Measurements from ENCODE around the gene LCORL. TPM values are rescaled to one million over a fixed set of nuclear protein-coding genes. Genes with fewer than 3 reads are reported as not detected.
"Not testable (repeated sequence)": the region's sequence is repeated elsewhere in the genome, so short reads cannot be mapped to it uniquely, and the experiment has no call there.

LCORL gene
- total RNA-seq, 1 donor from 2014 or later: 29.7 TPM

DNA sequence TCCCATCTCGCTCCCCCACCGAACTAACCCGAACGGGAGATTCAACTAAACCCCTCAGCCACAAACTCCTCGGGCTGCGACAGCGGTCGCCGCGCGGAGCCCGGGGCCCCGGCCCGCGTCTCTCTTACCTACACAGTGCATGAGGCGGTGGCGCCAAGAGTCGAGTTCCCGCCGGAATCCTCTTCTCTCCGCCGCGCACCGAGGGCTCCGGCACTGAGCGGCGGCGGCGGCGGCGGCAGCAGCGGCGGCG is 160 bp downstream of the LCORL start:
- intact Hi-C loops (cut with DNase I): no loop called here

DNA sequence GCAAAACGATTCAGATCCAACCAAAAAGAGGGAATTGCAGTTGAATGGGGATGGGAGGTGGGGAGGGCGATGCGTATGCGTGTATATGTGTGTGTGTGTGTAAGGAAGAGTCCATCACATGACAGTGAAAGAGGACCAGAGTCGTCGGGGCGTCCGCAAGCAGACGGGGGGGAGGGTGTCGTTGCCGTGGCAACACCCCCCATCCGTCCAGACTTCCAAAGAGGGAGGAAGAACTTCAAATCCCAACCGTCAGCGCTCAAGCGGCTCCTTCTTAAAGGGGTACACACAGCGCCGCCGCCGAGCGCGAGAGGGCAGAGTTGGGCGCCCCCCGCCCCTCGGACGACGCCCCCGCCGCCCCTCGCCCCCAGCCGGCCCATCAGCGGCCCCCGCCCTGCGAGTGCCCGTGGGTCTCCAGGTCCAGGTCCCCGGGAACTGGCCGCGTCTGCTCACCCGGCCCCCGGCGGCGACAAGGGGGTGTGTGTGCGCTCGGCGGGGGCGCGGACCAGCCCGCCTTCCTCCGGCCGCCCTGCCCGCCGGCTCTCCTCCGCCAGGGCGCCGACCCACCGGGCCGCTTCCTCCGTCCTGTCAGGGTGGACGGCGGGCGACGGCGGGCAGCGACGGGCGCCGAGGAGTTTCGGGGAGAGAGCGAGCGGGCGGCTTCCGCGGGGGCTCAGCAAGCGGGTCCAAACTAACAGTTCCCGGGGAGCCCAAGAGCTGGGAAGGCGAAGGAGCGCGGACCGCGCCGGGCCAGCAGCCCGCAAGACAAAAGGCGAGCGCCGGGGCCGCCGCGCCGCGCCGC is 685 bp downstream of the LCORL start:
- intact Hi-C loops (cut with DNase I): no loop called here
- DNase-seq (ENCODE audit: low spot score): peak; percentile 84
- ATAC-seq: peak; percentile 18

More for the DNA sequence above, 160 bp downstream of the LCORL start:
- DNase-seq (ENCODE audit: low spot score) (no peak), ATAC-seq (no peak)

DNA sequence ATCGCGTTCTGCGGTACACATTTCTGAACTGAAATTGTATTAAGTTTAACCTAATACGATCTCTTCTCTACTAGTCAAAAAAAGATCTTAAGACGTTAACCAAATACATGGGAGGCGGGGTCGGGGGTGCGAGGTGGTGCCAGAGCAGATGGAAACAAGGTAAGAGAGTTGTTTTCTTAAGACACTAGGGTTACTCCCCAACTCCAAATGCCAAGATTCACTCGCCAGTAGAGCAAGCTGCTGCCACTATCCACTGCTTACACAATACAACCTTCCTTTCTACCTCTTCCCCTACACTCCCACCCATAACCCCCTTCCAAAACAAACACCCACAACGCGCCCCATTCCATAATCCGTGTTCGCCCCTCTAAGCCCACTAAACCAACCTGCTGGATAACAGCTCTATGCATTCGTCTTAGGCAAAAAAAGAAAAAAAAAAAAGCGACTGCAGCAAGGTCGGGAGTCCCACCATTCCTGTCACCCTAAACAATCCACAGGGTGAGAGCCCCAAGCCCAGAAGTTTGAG is 1.3 kb downstream of the LCORL start:
- DNase-seq (ENCODE audit: low spot score) (no peak), ATAC-seq (no peak)
- intact Hi-C loops (cut with DNase I): no loop called here

DNA sequence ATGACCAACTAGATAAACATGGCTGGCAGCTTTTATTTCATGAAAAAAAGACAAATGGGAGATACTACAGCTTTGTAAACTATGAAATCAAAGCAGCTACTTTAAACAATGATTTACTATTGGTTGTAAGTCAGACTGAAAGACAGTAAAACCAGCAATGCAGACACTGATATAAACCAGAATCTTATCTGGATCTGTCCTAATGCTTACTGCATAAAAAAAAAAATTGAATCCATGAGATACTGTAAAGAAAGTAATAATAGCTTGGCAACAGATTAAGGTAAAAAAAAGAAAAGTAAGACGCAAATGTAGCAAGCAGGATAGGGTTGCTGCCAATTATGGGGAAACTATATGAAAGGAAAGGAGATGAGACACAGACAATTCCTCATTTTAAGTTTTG is 7.3 kb downstream of the LCORL start:
- no peak for ATAC-seq
- DNase-seq (ENCODE audit: low spot score): no peak
- intact Hi-C loops (cut with DNase I): no loop called here

DNA sequence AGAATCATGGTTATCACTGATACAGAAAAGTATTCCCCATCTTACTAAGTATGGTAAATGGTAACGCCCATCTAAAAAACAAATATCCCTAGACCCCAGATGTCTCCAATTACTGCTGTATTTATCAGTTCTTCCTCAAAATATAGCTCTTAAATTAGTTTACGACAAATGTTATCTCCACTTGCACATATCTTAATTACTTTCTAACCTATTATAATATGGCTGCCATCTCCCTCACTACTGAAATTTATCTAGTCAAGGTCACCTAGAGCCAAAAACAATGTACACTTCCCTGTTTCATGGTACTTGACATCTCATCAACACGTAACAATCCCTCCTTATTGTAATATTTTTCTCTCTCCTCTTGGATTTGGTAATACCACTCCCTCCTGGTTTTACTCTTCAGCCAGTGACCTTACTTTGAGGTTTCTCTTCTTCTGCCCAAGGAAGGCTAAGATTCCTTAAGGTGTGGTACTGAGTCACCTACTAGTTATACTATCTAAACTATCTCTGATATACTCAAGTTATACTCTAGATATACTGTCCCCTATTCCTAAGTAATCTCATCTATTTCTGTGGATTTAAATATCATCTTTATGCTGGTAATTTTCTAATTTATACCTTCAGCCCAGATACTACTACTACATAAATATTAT is 8.6 kb downstream of the LCORL start:
- intact Hi-C loops (cut with DNase I): no loop called here
- ATAC-seq: no peak
- DNase-seq (ENCODE audit: low spot score): no peak

DNA sequence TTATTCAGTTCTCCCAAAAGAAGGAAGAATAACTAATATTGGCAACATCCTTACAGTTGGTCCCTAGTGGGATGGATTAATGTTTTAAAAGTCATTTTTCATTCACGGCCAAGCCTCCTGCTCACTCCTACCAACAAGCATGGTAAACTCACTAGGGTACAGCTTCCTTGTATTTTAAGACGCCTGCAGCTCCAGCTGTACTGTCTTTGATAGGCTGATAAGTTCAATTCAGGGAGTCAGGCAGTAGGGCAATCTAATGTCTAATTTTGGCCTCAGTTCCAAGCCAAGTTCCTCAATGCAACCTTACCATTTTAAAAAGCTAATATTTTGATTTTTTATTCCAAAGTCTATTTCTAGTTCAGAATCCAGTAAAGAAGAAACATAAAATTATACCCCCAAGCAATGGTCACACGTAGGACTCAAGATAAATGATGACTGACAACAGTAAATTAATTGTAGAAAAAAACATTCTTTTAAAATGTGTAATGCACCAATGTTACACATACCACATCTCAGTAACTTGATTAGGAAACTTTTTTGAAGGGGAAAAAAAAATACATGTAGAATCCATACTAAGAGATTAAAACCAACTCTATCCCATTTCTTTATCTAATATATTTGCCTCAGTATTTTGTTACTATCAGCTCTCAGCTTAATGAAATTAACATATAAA is 9.3 kb downstream of the LCORL start:
- intact Hi-C loops (cut with DNase I): no loop called here
- ATAC-seq: no peak
- DNase-seq (ENCODE audit: low spot score): no peak

DNA sequence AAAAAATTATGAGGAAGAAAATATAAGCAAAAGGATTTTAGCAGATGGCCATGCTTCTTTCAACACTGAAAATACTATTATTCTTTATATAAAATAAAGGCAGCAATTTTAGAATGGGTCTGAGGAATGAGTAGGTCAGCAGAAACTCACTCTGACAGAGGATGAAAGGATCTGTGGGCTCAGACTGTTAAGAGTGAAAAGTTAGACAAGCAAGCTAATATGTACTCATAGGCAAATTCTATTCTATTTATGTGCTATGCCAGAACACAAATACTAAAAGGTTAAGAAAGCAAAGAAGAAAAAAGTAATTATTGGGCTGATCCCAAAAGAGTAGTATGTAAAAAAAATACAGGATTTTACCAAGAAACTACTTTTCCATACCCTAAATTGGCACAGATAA is 13.9 kb downstream of the LCORL start:
- intact Hi-C loops (cut with DNase I): no loop called here
- DNase-seq (ENCODE audit: low spot score) (no peak), ATAC-seq (no peak)

DNA sequence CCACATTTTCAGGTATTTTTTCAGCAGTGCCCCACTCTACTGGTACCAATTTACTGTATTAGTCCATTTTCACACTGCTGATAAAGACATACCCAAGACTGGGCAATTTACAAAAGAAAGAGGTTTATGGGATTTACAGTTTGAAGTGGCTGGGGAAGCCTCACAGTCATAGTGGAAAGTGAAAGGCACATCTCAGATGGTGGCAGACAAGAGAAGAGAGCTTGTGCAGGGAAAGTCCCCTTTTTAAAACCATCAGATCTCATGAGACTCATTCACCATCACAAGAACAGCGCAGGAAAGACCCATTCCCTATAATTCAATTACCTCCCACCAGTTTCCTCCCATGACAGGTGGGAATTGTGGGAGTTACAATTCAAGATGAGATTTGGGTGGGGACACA is 15.1 kb downstream of the LCORL start:
- ATAC-seq; DNase-seq (ENCODE audit: low spot score); intact Hi-C loops (cut with DNase I): not testable (repeated sequence)

DNA sequence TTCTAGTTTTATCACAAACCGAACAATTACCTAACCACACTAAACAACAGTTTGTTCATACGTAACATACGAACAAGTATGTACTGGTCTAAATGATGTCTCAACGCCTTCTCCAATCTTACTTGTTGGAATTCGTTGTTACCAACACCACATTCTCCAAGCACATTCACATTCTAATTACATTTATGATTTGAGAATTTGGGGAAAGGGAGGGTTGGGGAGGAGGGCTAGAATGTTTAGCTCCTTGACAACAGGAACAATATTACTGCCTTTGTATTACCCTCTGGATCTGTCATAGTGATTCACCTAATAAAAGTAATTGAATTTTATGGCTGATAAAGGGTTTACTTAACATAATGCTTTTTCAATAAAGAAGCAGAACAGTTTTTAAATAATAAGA is 24.4 kb downstream of the LCORL start:
- intact Hi-C loops (cut with DNase I): no loop called here
- DNase-seq (ENCODE audit: low spot score) (no peak), ATAC-seq (no peak)

DNA sequence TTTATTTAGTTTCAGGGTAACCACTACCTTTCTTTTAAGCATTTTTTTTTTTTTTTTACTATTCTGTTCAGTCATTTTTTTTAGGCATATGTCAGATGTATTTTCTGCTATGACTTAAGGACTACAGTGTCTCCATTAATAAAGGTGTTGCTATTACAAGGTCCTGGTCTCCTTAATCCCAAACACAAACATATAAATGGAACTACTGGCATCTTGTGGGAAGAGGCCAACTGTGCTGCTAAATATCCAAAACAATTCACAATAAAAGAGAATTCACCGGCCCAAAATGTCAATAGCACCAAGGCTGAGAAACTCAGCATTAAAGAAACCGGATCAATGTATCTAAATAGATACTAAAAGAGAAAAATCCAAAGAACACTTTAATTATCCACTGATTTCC is 26.4 kb downstream of the LCORL start:
- intact Hi-C loops (cut with DNase I): no loop called here
- ATAC-seq: no peak
- DNase-seq (ENCODE audit: low spot score): no peak

DNA sequence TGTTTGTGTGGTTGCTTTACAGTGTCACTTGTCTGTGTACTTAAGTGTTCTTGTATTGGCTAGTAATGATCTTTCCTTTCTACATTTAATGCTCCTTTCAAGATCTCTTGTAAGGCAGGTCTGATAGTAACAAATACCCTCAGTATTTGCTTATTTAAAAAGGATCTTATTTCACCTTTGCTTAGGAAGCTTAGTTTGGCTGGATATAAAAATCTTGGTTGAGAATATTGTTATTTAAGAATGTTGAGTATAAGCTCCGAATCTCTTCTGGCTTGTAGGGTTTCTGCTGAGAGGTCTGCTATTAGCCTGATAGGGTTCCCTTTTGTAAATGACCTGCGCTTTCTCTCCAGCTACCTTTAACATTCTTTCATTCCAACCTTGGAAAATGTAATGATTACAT is 35.7 kb downstream of the LCORL start:
- no peak for DNase-seq (ENCODE audit: low spot score)
- ATAC-seq: no peak

DNA sequence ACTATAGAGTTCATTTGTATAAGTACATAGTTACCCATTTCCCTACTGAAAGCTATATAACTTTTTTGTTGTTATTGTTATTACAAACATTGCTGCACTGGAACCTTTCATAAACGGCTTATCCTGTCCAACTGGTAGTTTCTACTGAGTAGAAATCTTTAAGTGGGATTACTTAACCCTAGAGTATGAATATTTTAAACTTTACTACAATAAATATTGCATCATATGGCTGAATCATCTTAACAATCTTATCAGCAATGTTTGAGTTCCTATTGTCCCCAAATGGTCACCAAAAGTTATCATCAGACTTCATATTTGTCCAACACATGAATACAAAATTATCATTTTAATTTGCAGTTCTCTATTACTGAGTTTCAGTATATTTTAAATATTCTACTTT is 40.5 kb downstream of the LCORL start:
- ATAC-seq (no peak), DNase-seq (ENCODE audit: low spot score) (no peak)
- intact Hi-C loops (cut with DNase I): no loop called here

More for the DNA sequence above, 35.7 kb downstream of the LCORL start:
- intact Hi-C loops (cut with DNase I): no loop called here

DNA sequence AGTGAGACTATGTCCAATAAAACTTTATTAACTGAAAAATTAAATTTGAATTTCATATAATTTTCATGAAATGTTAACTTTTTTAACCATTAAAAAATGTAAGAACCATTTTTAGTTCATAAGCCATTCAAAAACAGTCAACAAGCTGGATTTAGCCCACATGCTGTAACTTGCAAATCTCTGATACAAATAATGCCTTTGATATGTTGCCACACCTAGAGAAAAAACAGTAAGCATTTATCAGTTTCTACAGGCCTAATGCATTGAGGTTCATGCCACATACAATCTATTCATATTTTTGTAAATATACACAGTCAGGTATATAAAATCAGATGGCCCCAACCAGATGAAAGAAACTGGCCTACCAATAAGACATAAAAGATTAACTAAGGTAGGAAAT is 52.8 kb downstream of the LCORL start:
- no peak for ATAC-seq
- intact Hi-C loops (cut with DNase I): no loop called here

DNA sequence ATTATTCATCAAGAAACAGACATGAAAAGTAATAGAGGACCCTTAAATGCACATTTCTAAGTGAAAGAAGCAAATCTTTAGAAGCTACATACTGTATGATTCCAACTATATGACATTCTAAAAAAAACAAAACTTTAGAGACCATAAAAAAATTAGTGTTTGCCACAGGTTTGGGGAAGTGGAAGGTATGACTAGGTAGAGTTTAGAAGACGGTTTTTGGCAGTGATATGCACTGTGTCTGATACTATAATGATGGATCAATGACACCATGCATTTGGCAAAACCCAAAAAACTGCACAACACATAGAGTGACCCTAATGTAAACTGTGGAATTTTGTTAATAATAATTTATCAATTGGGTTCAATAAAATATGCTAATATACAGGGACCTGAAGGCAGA is 54.5 kb downstream of the LCORL start:
- no peak for DNase-seq (ENCODE audit: low spot score)
- intact Hi-C loops (cut with DNase I): no loop called here
- ATAC-seq: no peak

More for the DNA sequence above, 52.8 kb downstream of the LCORL start:
- no peak for DNase-seq (ENCODE audit: low spot score)

DNA sequence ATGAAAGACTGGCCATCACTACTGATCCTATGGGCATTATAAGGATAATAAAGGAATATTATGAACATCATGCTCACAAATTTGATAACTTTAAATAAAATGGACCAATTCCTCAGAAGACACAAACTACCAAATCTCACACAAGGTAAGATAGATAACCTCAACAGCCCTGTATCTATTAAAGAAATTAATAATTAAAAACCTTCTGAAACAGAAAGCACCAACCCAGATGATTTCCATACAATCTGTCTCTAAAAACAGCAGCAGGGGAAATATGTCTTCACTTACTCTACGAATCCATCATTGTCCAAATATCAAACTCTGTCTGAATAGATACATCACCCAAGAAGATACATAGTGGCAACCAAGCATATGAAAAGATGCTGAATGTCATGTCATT is 55.2 kb downstream of the LCORL start:
- ATAC-seq: no peak
- DNase-seq (ENCODE audit: low spot score): no peak
- intact Hi-C loops (cut with DNase I): no loop called here

DNA sequence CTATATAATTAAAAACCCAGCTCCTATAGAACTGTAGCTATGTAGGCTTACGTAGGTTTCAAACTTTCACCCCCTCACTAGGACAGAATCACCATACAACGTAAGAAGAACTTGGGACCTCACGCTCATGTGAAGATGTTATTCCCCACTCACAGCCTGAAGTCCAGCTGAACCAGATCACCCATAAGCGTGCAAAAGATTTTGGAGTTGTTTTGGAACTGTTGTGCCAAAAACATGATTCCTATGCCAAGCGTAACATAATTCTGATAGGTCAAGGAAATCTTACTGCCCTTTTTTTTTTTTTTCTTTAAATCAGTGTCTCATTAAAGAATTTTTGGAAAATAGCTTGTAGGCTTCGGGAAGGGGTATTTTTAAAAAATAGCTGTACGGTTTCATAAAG is 57.0 kb downstream of the LCORL start:
- DNase-seq (ENCODE audit: low spot score) (no peak), ATAC-seq (no peak)
- intact Hi-C loops (cut with DNase I): no loop called here

DNA sequence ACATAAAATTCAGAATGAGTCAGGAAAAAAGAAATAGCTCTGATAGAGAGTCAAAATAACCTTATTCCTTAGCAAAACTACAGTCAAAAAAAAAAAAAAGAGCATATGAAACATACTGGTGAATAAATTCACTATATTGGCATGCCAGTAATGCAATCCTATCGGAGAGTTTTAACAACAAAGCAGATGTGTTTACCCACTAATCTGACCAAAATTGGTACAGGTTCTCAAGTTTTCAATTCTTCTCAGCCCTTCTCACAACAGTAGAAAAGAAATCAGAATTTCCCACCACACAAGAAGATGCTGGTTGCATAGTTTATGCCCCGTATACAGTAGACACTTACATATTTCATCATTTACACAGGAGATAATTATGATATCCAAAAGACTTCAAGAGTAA is 59.4 kb downstream of the LCORL start:
- intact Hi-C loops (cut with DNase I): no loop called here
- ATAC-seq: no peak
- no peak for DNase-seq (ENCODE audit: low spot score)

DNA sequence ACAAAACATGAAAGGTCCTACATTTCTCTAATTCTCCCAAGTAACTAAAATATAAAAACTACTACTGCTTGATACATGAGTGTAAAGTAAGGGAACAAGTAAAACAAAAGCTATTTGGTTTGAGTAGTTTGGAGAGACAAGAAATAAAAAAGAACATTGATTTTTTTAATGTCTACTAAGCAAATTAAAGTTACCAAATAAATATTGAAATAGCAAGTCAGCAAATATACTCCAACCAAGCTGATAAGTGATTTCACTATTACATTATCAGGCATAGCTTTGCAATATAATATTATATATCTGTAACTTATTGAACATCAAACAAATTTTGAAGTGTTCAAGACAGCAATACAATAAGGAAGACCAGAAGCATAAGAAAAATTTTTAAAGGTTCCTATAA is 60.3 kb downstream of the LCORL start:
- intact Hi-C loops (cut with DNase I): no loop called here
- DNase-seq (ENCODE audit: low spot score) (no peak), ATAC-seq (no peak)

DNA sequence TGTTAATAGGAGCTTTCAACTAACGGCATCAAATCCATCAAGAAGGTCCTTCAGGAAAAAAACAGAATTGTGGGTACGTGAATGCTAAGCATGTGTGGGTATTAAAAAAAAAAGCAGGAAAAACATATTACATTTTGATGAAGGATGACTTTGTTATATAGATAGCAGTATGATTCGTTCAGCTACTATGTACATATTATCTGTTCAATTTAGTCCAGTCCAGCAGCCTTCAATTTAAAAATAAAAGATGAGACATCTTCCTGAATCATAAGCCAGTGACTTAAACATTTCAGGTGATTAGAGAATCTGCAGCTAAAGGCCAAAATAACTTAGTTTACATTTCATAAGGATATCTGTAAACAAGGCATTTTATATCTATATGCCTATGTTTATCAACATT is 63.4 kb downstream of the LCORL start:
- DNase-seq (ENCODE audit: low spot score) (no peak), ATAC-seq (no peak)
- intact Hi-C loops (cut with DNase I): no loop called here

DNA sequence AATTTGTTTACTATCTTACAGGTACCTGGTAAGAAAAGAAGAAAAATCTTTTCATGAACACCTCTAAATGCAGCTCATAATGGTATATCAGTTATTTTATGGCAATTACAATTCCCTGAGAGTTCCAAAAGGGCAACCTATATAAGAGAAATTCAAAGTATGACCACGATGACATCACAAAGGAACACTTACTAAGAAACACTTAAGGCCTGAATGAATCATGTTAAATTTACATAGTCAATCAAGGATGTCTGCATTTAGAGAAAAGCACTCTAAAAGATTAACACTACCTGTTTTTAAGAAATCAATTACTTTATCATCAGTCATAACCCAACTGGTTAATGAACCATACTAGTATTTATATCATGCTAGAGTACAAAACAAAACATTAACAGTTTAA is 63.9 kb downstream of the LCORL start:
- intact Hi-C loops (cut with DNase I): no loop called here
- no peak for ATAC-seq

More for the DNA sequence above, 63.9 kb downstream of the LCORL start:
- DNase-seq (ENCODE audit: low spot score): no peak
